ENCODE data around the gene CDH18.

Gene CDH18, protein sequence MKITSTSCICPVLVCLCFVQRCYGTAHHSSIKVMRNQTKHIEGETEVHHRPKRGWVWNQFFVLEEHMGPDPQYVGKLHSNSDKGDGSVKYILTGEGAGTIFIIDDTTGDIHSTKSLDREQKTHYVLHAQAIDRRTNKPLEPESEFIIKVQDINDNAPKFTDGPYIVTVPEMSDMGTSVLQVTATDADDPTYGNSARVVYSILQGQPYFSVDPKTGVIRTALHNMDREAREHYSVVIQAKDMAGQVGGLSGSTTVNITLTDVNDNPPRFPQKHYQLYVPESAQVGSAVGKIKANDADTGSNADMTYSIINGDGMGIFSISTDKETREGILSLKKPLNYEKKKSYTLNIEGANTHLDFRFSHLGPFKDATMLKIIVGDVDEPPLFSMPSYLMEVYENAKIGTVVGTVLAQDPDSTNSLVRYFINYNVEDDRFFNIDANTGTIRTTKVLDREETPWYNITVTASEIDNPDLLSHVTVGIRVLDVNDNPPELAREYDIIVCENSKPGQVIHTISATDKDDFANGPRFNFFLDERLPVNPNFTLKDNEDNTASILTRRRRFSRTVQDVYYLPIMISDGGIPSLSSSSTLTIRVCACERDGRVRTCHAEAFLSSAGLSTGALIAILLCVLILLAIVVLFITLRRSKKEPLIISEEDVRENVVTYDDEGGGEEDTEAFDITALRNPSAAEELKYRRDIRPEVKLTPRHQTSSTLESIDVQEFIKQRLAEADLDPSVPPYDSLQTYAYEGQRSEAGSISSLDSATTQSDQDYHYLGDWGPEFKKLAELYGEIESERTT

DNA sequence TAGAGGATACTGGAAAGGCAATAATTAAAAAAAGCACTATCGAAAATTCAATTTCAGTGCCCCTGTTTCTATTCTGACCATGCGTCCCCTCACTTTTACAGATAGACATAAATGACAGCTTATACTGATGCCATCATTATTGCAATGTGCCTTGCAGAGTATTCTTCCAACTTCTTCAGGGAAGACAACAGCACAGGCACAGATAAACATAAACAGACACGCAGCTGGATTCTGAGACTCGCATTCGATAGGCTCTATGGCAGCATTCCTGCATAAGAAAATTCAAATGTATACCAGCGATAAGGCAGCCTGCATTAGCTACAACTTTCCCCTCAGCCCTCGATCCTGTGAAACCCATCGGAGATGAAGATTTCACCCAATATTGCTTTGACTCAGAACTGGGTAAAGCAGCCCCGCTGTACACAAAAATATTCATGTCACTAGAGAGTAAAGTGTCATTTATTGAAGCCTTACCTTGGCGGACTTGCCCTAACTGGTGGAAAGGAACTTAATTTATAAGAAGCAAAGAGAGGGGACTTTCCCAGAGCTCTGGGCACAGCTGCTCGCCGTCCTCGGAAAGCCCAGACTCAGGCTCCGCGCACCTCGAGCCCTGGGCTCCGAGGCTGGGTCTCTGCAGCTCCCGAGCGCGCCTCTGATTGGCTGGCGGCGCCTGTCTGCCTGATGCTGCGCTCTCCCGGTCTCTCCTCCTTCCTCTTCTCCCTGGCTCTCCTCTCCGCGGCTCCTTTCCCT is at the start of gene CDH18:
TSS of gene CDH18 (minus strand) at position 589 of the 750 bp plus-strand sequence. CDS start 149,214 bp downstream, outside the sequence.
- DNase-seq (ENCODE audit: low read depth in 2 of 2, low spot score in 1 of 2): no peak

DNA sequence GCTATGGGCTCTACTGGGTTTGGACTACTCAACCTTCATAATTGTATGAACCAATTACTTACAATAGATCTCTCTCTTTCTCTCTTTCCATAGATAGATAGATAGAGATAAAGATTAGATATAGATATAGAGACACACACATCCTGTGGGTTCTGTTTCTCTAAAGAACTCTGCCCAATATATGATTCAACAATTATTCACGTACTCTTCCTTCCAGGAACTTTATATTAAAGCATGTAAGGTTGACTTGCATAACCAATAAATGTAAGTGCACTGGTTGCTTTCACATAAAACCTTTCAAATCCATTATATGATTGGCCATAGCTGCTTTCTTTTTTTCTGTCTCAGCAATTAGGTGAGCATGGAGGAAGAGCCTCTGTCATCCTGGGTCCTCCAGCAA is 46.7 kb upstream of the CDH18 start:
- no peak for DNase-seq (ENCODE audit: low read depth in 2 of 2, low spot score in 1 of 2)

DNA sequence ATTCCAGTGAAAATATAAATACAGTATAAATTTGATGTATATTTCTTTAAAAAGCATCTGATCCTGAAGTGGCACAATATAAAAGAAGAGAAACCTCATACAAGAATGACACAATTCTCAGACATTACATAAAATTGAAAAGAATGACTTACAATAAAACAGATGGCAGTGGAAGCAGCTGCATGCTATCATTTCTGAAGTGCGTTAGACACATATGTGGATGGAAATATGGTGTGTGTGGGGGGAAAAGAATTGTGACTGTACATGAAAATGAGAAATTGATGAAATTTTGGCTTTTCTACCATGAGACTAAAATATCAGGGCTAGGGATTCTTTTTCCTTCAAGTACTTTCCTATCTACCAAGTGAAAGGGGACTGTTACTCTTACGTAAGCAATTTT is 45.9 kb upstream of the CDH18 start:
- DNase-seq (ENCODE audit: low read depth in 2 of 2, low spot score in 1 of 2): no peak

DNA sequence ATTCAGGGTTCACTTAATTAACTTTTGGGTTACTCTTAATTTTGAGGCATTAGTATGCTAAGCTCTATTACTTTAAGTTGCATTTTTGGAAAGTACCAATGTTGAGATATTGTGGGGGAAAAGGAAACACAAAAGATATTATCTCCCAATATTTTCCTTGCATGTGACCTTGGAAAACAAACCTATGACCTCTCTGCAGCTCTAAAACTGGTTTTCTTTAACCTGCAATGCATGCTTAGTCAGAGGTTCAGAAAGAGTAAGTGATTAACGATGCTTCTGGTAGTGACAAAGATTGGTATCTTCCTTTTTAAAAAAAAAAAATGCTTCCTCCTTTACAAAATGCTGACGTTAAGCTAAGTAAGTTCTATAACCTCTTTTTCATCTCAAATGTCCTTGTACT is 44.9 kb upstream of the CDH18 start:
- DNase-seq (ENCODE audit: low read depth in 2 of 2, low spot score in 1 of 2): no peak

DNA sequence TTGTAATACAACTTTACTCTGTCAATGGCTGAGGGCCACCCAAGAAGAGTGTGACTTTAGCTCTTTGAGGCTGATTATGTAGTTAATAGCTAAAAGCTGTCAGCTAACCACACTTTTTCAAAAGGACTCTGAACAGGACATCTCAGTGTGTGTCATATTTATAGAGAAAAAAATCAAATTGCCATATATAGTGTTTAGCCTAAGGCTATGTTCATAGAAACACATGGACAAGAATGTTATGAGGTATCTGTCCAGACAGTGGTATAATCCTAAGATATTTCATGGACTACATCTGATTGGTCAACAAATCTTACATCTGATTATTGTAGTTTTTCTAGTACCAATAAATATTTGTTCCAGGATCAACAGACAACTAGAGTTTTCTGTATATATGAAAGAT is 42.1 kb upstream of the CDH18 start:
- DNase-seq (ENCODE audit: low read depth in 2 of 2, low spot score in 1 of 2): no peak

DNA sequence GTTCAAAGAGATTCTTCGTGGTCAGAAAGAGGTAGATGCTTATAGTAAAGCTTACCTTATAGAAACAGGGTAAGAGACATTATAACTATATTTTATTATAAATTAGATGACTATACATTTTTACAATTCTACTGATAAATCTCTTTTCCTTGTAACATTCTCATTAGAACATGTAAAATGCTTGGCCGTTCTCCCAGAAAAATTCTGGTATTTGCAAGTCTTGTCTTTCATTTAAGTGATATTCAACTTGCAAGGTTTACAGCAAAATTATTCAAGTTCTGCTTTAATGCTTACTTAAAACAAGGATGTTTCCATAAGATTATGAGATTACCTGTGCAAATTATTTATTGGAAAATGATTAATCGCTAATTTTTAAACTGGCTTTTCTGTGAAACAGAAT is 41.3 kb upstream of the CDH18 start:
- DNase-seq (ENCODE audit: low read depth in 2 of 2, low spot score in 1 of 2): no peak

DNA sequence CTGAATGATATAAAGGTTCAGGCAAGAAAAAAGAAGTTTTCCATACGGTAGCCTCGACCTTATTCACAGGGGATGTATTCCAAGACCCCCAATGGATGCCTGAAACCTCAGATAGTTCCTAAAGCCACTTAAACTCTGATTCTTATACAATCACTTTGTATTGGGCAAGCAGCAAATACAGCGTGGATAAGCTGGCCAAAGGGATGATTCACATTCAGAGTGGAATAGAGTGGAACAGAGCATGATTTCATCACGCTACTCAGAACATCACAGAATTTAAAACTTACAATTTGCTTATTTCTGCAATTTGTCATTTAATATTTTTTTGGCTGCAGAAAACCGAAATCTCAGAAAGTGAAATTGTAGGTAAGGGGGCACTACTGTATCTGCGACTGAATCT is 40.5 kb upstream of the CDH18 start:
- DNase-seq (ENCODE audit: low read depth in 2 of 2, low spot score in 1 of 2): no peak

DNA sequence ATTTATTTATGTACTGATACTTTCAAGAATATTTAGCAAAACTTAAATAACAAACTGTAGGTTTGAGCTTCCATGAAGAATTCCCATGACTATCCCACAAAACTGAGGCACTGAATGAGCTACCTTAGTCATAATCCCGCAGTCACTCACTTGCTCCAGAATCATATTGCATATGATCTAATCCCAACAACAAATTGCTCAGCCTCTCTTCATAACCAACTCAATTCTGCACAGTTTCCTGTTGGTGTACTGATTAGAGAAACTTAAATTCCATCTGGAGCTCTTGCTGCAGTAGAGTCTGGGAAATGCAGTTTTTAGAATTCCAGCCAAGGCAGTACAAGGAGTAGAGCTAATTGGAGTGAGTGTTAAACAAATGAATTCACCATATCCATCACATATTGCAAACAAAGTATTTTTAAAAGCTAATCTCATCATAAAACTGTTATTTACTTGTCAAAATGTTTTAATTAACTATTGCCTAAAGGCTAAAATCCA is 35.7 kb upstream of the CDH18 start:
- DNase-seq (ENCODE audit: low read depth in 2 of 2, low spot score in 1 of 2): no peak

DNA sequence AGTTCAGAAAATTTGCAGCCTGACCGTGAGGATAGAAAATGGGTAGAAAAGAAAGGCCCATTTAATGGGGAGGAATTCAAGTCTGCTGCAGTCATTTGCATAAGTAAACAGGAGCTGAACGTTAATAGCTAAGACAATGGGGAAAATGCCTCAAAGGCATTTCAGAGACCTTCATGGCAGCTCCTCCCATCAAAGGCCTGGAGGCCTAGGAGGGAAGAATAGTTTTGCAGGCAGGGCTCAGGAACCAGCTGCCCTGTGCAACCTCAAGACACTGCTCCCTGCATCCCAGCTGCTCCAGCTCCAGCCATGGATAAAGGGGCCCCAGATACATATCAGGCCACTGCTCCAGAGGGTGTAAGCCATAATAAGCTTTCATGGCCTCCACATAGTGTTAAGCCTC is 32.2 kb upstream of the CDH18 start:
- DNase-seq (ENCODE audit: low read depth in 2 of 2, low spot score in 1 of 2): no peak

DNA sequence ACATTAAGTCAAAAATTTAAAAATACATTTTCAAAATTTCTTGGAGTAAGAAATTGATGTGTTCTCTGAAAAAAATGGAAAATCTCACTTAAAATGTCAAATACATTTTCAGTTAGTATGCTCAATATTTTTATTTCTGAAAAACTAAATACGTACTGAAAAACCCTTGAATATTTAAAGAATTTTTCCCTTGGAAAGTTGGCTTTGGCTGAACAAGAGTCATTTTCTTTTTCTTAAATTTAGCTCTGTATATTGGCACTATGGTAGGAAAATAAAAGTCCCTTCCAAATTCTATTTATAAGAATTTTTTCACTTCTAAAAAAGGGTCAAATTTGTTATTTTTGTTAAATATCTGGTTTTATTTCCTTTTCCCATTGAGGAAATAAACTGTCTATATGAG is 29.0 kb upstream of the CDH18 start:
- no peak for DNase-seq (ENCODE audit: low read depth in 2 of 2, low spot score in 1 of 2)

DNA sequence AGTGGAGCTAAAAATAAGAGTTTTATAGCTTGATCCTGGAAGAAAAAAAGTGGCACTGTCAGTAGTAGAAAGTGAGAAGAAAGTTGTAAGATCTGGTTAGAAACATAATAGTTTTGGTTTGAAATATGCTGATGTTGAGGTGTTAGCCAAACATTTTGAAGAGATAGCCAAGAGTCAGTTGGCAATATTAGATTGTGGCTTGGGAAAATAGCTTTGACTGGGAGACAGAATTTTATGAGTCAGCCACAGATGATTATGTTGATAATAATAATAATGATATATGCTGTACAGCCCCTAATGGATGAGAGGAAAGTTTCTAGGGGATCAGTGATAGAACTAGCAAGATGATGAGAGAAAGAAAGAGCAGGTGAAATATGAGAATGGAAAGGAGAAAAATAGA is 12.4 kb upstream of the CDH18 start:
- no peak for DNase-seq (ENCODE audit: low read depth in 2 of 2, low spot score in 1 of 2)

DNA sequence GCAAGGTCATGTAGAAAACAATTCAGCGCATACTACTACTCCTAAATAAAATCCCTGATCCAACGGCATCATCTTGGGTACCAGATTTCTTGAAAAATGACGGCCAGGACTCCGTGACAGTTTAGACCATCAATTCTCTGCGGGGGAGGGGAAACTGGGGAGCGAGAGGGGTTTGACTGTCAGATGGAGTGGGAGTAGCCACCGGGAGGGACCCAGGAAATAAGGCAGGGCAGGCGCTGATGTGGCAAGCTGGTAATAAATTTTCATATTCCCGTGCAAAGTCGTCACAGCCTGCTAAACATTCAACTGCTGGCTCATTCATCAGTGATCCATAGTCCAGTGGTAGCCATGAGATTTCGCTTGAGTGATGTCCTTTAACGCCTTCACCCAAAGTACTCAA is 457 bp upstream of the CDH18 start:
- DNase-seq (ENCODE audit: low read depth in 2 of 2, low spot score in 1 of 2): no peak

DNA sequence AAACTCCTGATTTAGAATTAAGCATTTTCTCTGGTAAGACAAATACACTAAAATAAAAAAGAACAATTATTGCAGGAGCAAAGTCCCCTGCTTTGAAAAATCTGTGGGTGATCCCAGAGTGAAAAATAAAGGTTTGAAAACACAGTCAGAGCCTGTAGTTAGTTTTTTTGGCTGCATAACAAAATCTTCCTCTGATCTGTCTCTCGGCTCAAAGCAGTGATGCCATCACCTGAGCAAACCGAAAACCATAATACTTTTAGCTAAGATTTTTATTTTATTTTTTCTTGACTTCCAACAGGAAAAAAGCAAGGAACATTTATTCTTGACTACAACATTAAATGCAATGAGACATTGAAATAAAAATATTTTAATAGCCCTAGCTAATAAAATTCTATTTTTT is 1.2 kb downstream of the CDH18 start:
- no peak for DNase-seq (ENCODE audit: low read depth in 2 of 2, low spot score in 1 of 2)

DNA sequence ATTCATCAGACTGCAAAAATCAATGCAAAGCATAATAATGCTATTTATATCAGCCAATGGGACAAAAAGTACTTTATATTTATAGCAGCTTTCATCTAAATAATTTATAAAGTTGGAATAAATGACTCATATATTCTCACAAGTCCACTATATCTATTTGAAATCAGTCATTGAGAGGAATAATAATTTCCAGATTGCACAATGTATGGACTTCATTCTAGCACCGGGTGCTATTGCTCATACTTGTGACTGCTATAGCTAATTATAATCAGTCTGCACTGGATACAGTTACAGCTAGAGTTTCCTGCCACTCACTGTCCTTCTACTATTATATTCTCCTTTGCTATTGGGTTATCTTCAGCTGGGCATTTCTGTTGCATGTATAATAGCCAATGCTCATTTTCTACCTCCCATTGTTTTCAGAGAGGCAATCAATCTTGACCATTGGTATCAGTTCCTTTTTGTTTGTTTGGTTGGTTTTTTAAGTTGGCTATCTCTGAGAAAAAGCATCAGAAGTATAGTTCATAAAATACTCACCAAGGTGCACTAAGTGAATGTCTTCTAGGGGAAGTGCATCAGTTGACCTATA is 1.9 kb downstream of the CDH18 start:
- DNase-seq (ENCODE audit: low read depth in 2 of 2, low spot score in 1 of 2): no peak

DNA sequence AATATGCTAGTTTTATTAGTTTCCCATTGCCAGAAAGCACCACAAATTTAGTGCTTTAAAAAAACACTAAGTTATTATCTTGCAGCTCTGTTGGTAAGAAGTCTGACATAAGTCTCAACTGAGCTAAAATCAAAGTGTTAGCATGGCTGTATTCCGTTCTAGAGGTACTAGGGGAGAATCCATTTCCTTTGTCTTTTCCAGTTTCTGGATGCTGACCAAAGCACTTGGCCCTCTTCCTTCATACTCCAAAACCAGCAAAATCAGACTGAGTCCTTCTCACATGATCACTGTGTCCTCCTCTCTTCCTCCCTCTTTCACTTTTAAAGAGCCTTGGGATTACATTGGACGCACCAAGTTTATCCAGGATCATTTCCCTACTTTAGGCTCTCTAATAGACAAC is 9.5 kb downstream of the CDH18 start:
- DNase-seq (ENCODE audit: low read depth in 2 of 2, low spot score in 1 of 2): no peak

DNA sequence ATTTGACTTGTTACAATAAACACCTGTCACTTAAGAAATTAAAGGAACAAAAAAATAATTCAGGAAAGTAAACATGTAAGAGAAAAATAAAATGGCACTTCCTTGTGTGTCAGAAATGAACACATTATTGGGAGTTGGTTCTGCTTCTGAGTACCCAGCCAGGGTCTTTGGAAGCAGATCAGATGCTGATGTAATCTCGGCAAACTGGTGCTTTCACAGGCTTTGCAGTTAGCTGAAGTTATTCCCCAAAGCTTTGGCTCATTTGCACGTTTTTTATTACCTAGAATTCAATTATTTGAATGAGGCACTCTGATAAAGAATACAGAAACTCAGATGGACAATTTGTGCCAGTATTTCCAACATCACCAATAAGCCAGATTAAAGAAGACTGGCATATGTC is 10.9 kb downstream of the CDH18 start:
- no peak for DNase-seq (ENCODE audit: low read depth in 2 of 2, low spot score in 1 of 2)

DNA sequence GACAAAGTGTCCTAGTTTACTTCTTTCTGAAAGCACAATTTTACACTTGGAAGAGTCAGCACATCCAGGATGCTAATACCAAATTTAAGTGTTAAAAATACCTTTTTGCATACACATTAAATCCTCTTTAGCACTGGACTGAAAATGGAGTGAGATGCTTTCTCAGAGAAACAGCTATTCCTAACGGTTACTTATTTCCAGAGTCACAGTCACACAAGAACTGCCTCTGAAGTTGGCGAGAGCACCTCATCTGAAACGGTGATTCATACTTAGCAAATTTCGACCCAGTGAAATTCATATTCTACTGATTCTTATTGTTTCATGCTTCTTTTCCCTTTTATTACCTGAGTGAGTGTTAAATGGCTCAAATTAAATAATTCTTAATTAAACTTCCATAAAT is 12.2 kb downstream of the CDH18 start:
- no peak for DNase-seq (ENCODE audit: low read depth in 2 of 2, low spot score in 1 of 2)

DNA sequence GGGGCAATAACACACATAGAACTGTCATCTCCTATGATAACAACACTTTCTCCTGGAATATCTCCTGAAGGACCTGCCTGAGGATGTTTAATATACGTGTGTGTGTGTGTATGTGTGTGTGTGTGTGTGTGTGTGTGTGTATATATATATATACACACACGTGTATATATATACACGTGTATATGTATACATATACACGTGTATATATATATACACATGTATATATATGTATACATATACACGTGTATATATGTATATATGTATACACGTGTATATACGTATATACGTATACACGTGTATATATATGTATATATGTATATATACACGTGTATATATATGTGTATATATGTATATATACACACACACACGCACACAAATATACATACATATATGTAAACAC is 27.5 kb downstream of the CDH18 start:
- no peak for DNase-seq (ENCODE audit: low read depth in 2 of 2, low spot score in 1 of 2)

DNA sequence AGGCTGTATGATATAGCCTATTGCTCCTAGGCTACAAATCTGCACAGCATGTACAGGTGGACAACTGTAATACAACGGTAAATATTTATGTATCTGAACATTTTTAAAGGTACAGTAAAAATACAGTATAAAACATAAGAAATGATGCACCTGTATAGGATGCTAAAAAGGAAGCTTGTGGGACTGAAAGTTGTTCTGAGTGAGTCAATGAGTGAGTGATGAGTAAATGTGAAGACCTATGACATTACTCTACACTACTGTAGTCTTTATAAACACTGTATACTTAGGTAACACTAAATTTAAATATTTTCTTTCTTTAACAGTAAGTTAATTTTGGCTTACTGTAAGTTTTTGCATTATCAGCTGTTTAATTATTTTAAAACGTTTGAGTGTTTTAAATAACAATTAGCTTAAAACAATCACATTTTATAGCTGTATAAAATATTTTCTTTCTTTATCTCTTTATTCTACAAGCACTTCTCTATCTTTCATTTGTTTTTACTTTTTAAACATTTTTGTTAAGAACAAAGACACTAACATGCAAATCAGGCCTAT is 28.1 kb downstream of the CDH18 start:
- no peak for DNase-seq (ENCODE audit: low read depth in 2 of 2, low spot score in 1 of 2)

DNA sequence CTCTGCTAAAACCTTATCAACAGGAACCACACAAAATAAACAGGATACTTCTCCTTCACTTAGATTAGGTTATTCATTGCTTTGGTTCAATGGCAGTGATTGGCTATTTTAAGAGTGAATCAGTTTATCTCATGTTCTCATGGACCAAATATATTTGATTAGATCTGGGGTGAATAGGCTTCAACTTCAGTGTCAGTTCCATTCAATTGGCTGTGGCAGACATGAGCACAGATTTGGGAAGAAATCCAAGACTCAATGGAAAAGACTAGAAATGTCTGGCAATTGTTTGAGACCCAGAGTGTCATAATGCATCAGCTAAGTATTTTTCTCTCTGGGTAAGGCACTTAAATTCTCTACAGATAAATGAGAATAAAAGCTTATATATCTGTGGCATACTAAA is 37.1 kb downstream of the CDH18 start:
- DNase-seq (ENCODE audit: low read depth in 2 of 2, low spot score in 1 of 2): no peak

DNA sequence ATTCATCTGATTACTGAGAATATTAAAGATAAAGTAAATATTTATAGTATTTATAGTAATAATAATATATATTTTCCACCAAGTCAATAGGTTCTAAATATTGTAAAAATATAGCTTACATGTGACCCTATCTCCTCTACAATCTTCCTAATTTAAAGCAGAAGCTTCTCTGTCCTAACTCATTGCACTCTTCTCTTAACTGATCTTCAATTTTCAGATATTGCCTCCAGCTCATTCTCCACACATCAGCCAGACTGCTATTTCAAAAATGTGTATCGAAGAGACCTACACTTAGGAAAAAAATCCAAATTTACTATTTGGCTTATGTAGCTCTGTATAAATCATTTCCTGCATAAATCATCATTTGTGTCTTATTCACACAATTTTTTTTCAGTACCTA is 47.8 kb downstream of the CDH18 start:
- DNase-seq (ENCODE audit: low read depth in 2 of 2, low spot score in 1 of 2): no peak
